Measurements from ENCODE around the gene CREB1.
"Not testable (repeated sequence)": the region's sequence is repeated elsewhere in the genome, so short reads cannot be mapped to it uniquely, and the experiment has no call there.

CREB1 gene

DNA sequence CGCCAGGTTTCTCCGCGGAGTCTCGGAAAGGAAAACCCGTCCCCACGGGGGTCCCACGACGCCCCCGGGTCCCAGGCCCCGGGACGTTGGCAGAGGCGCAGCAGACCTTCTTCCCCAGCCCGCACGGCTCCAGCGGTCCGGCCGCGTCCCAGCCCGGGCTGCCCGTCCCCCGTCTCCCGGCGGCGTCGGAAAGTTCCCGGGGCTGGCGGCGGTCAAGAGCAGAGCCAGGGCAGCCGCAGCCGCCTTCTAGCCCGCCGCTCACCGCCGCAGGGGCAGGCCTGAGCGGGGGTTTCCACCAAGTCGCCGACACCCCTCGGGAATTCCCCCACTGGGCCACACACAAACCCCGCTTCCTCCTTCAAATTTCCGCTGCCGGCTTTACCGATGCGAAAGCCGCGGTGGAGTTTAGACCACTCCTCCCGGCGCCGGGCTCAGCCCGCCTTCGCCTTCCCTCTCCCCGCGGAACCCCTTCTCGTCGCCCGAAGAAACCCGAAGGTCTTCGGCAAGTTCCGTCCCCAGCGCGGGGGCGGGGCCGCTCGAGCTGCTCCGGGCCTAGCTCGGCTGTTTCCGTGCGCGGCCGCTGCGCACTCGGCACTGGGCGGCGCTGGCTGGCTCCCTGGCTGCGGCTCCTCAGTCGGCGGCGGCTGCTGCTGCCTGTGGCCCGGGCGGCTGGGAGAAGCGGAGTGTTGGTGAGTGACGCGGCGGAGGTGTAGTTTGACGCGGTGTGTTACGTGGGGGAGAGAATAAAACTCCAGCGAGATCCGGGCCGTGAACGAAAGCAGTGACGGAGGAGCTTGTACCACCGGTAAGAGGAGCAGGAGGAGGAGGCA lies at the start of gene CREB1:
Gene CREB1, plus strand, starts transcription at position 633 of the 830 bp plus-strand sequence. CDS start 25,674 bp downstream, outside the sequence.
- DNase-seq (ENCODE audit: low spot score): peak; percentile 98

DNA sequence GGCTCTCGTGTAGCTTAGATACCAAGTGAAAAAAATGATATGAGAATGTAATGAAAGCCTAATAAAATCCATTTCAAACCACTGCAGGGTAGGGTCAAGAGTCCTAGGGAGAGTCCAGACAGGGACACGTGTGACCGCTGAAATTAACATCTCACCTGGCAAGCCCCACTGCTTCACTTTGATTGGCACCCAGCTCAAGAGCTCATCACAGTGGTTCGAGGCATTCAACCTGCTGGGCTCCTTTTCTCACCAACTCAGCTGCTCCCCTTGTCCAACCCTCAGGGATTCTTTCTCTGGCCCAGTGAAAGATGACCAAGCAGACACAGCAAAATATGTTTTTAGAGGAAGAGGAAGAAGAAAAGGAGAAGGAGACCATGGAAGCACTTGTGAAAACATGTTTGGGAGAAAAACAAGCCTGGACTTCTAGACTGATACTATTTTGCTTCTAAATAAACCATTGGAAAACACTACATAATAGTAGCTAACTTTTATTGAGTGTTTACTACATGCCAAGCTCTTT lies 49.2 kb upstream of the CREB1 start:
- no peak for DNase-seq (ENCODE audit: low spot score)

GRCh38 chr2:207481924-207482323 lies 47.8 kb upstream of the CREB1 start:
- DNase-seq (ENCODE audit: low spot score): no peak

- no peak for DNase-seq (ENCODE audit: low spot score)
Measured at GRCh38 chr2:207482630-207483029, 47.1 kb upstream of the CREB1 start.

GRCh38 chr2:207483066-207483465 lies 46.7 kb upstream of the CREB1 start:
- no peak for DNase-seq (ENCODE audit: low spot score)

DNA sequence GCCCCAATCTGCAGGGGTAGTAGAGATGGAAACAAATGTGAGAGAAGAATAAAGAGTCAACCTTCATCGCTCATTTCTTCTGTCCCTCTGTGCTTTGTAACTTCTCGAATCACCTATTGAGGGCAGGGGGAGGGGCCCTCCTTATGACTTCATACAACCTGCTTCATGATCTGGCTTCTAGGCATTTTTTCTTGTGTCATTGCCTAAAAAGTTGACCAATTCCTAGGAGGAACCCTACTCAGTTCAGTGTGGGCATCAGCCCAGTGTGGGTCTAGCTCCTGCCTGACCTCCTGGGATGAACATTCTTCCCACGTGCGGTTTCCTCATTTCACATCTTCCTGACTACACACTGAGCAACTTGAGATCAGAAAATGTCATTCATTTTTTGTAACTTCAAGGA lies 46.3 kb upstream of the CREB1 start:
- no peak for DNase-seq (ENCODE audit: low spot score)

DNA sequence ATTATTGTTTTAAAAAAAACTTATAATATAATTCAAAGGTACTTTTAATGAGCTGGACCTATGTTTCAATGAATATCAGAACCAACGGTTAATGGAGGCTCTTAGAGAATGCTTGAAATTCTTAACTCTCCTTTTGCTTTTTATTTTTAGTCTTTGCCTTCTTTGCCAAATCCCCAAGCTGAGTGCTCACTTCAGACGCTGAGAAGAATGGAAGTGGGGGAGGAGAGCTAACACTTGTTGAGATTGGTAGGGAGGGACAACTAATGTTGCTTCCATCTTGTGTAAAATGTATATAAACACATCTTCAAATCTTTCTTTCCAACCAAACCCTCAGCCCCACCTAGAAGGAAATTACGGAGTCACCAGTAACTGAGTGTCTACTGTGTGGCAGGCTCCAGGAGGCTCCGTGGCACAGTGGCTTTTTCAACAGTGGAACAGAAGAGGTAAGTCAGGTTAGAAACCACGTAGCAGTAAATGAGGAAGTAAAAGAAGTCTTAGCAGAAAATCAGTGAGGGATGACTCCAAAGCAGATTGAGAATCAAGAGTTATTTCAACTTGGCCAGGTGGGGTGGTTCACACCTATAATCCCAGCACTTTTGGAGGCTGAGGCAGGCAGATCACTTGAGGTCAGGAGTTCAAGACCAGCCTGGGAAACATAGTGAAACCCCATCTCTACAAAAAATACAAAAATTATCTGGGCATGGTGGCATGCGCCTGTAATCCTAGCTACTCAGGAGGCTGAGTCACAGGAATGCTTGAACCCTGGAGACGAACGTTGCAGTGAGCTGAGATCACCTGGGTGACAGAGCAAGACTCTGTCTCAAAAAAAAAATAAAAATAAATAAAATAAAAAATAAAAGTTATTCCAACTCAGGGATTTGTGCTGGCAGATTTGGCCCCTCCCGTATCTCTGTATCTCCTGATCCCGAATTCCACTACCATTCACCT lies 45.0 kb upstream of the CREB1 start:
- DNase-seq (ENCODE audit: low spot score): no peak

GRCh38 chr2:207487650-207488311 lies 42.0 kb upstream of the CREB1 start:
- no peak for DNase-seq (ENCODE audit: low spot score)

DNA sequence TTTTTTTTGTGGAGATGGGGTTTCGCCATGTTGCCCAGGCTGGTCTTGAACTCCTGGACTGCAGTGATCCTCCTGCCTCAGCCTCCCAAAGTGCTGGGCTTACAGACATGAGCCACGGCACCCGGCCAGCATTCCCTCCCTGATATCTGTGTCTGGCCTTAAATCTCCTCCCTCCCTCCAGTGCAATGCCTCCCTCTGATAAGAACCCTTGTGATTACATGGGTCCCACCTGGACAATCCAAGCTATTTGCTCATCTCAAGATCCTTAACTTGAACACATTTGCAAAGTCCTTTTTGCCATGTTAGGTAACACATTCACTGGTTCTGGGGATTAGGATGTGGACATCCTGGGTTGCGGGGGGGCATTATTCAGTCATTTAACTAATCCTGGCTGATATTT lies 40.5 kb upstream of the CREB1 start:
- no peak for DNase-seq (ENCODE audit: low spot score)

DNA sequence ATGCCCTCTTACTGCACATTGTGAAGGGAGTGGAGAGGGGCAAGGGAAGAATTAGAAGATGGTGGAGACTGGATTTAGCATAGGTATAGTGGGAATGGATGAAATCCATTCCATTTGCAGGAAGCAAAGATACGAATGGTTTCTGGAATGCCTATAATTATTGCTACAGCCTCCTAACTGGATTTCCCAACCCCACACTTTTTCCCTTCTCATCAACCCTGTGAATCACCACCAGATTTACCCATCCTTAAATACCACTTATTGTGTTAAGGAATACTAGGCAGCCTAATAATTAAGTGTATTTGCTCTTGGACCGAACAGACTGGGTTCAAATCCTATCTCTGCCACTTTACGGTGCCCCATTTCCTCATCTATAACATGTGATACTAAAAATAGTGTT lies 39.3 kb upstream of the CREB1 start:
- no peak for DNase-seq (ENCODE audit: low spot score)

- no peak for DNase-seq (ENCODE audit: low spot score)
Measured at GRCh38 chr2:207491086-207491485, 38.7 kb upstream of the CREB1 start.

DNA sequence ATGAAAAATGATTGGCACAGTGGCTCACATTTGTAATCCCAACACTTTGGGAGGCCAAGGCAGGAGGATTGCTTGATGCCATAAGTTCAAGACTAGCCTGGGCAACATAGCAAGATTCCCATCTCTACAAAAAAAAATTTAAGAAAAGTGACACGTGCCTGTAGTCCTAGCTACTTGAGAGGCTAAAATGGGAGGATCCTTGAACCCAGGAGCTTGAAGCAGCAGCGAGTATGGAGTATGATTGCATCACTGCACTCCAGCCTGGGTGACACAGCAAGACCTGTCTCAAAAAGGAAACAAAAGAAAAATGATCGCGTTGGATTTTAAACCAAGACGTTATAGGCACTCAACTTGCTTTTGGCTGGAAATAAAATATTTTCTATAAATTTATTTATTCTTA lies 37.8 kb upstream of the CREB1 start:
- DNase-seq (ENCODE audit: low spot score): no peak

- DNase-seq (ENCODE audit: low spot score): no peak
Measured at GRCh38 chr2:207492461-207492860, 37.3 kb upstream of the CREB1 start.

DNA sequence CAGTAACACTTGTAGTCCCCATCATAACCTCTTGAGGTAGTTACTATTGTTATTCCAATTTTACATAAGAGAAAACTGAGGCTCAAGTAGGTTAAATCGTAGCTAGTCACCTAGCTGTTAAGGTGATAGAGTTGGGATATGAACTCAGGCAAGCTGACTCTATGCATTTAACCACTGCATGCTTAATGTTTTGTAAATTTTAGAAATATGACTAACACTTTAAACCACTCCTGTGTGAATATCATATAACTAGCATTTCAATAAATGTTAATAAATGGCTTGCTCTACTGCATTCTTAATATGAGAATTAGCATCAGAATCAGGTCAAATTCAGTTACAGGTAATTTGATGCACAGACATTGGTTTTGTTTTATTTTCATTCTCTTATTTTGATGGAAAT lies 35.6 kb upstream of the CREB1 start:
- no peak for DNase-seq (ENCODE audit: low spot score)

DNA sequence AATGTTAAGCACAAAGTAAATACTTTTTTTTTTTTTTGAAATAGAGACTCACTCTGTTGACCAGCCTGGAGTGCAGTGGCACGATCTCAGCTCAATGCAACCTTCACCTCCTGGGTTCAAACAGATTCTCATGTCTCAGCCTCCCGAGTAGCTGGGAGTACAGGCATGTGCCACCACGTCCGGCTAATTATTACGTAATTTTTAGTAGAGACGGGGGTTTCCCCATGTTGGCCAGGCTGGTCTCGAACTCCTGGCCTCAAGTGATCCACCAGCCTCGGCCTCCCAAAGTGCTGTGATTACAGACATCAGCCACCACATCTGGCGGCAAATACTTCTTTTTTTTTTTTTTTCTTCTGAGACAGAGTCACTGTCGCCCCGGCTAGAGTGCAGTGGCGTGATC lies 32.8 kb upstream of the CREB1 start:
- not testable (repeated sequence) for DNase-seq (ENCODE audit: low spot score)

GRCh38 chr2:207497596-207497995 lies 32.2 kb upstream of the CREB1 start:
- DNase-seq (ENCODE audit: low spot score): no peak

DNA sequence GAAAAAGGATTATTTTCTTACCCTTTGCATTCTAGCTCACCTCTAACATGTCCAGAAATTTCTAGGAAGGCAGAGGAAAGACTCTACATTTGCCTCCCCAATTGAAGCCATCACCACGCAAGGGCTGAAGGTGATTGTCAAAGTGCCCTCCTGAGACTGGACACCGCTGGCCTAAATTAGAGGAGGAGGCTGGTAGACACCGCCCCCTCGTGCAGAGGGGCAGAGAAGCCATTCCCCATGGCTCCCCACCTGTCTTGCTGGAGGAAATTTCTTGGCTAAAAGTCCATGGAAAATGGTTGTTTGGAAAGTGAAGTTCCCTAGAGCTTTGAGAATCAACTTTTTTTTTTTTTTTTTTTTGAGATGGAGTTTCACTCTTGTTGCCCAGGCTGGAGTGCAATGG lies 31.3 kb upstream of the CREB1 start:
- DNase-seq (ENCODE audit: low spot score): no peak

GRCh38 chr2:207499114-207499513 lies 30.6 kb upstream of the CREB1 start:
- DNase-seq (ENCODE audit: low spot score): no peak

DNA sequence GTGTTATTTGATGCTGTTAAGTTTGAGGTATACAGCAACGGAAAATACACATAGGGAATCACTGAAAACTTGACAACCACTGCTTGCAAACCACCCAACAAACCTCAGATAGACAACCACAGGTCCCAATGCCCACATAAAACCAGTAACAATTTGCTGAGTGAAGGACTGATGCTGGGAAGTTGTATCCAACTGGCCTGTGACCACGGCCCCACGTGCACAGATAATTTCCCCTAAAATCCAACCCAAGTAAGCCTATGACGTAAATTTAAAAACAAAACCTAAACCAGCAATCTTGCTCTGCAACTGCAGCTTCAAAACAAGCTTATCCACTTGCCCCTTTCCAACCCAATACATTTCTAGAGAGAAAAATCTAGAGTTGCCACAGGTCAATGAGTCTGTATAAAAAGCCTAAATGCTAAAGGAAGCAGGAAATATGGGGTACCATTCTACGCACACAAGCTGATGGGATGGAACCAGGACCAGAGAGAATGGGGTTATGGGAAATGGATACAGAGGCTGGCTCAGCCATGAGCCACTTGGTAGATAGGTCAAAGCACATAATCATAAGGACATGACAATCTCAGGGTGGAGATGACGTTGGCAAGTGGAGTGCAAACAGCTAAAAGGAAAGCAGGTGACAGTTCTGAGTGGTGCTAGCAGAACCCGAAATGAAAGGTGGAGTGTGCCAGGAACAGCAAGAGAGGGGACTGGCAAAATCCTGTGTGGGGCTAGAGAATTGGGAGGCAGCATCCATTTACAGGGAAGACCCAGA lies 27.8 kb upstream of the CREB1 start:
- DNase-seq (ENCODE audit: low spot score): no peak

- no peak for DNase-seq (ENCODE audit: low spot score)
Measured at GRCh38 chr2:207502577-207503198, 27.1 kb upstream of the CREB1 start.

- DNase-seq (ENCODE audit: low spot score): no peak
Measured at GRCh38 chr2:207503234-207503633, 26.5 kb upstream of the CREB1 start.

Data from iPS-NIHi11 (cell line).